T47D (cell line): ENCODE results near the gene KRTAP1-4.

Experiments
- DNase-seq, 2 experiments: peaks; one replicate each; pipeline versions ENCODE4 v3.0.0 to v3.0.0-alpha.2; 2011 to 2012; ENCODE audit warnings: low read depth in 1 of 2, low spot score in 1 of 2
- JUND ChIP-seq: IDR thresholded peaks from 2 replicates; pipeline ENCODE4 v1.6.1; 2012; ENCODE audit warnings: low read depth
- in situ Hi-C: cut with HindIII; loops from 2 replicates; pipeline ENCODE4 v1.10.0; 2016; ENCODE audit warnings: low sequenced_read_pairs, low pct_unique_long_range_greater_than_20kb

Gene KRTAP1-4

GRCh38 chr17:40984226-40984625, 45.8 kb downstream of the KRTAP1-4 start, which contains the start of gene KRT40:
KRT40 (minus strand) TSS chr17:40984326; CDS start chr17:40984273, 53 bp downstream.
- TF ChIP-seq JUND = no peak
- DNase-seq = no peak
- in situ Hi-C loops = no loop called here

GRCh38 chr17:40981115-40981514, 48.9 kb downstream of the KRTAP1-4 start:
- no peak for DNase-seq
- in situ Hi-C loops = no loop called here
- no peak for TF ChIP-seq JUND

- no peak for DNase-seq
- TF ChIP-seq JUND = no peak
- in situ Hi-C loops = no loop called here
Measured at GRCh38 chr17:40980596-40980995, 49.4 kb downstream of the KRTAP1-4 start.

- no peak for DNase-seq
- in situ Hi-C loops = no loop called here
- TF ChIP-seq JUND = no peak
Measured at GRCh38 chr17:40980117-40980516, 49.9 kb downstream of the KRTAP1-4 start.
